GM20431 (cell line): ENCODE data around the gene CRADD.

Experiments
- in situ Hi-C: fragments of 300-500 bp; cut with MseI, MboI; formaldehyde crosslinking; loops from one replicate; pipeline ENCODE4 v1.15.0; 2020; ENCODE audit warnings: low sequenced_read_pairs; ENCODE audit not compliant: unreplicated experiment

Gene CRADD

GRCh38 chr12:93669452-93669851 is 7.7 kb upstream of the CRADD start:
- in situ Hi-C loops, result no loop called here

DNA sequence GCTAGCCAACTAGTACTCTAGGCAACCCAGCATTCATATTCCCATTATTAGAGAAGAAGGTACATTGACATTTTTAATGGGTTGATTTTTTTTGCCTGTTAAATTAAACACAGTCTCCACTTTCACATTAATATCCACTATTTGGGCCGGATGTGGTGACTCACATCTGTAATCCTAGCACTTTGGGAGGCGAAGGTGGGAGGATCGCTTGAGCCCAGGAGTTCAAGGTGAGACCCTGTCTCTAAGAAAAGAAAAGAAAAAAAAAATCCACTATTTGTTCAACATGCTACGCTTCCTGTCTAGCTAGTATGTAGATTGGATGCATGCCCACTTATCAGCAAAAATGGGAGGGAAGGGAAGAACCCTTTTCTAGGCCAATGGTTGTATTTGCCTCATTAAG is 7.1 kb upstream of the CRADD start:
- in situ Hi-C loops, result no loop called here

DNA sequence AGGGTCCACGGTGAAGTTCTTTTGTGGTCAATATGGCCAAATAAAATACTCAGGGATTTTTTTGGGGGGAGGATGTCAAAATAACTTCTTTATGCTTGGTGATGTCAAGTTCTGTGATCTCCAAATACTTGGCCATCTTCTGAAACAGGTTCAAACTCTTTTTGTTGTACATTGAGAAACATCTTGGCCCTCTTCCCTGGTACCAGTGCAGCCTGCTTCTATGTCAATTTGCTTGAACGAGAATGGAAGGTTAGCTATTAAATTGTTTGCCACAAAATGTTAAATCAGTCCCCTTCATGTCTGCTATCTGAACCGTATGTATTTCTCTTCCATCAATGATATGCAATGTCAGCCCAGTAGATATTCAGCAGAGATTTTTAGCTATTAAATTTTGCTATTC is 6.1 kb upstream of the CRADD start:
- in situ Hi-C loops, result no loop called here

DNA sequence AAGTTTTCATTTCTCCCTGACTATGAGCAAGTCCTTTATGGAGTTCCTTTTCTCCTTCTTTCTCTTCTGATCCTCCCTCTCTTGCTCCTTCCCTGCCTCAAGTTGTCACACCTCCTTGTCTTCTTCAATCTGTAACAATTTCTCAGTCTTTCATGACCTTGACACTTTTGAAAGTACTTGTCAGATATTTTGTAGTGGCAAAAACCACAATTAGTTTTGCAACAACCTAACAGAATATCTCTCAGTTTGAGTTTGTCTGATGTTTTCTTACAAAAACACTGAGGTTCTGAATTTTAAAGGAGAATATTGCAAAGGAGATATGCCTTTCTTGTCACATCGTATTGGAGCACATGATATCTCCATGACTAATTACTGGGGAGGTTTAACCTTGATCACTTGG is 4.1 kb upstream of the CRADD start:
- in situ Hi-C loops, result no loop called here

DNA sequence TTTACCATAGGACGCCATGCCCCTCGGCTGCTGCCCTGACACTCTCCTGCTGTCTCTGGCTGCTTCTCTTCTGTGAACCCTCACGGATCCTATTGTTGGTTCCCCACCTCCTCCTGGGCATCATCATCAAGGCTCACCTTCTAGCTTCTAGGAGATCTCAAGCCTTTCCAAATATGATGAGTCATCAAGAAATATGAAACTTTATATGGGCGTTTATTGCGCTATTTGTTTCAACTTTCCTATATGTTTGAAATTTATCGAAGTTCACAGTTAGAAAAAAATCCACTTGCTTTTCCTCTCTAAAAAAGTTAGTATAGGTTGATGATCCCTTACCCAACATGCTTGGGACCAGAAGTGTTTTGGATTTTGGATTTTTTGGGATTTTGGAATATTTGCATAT is 2.8 kb upstream of the CRADD start:
- in situ Hi-C loops, result no loop called here

GRCh38 chr12:93676408-93677194 is 574 bp upstream of the CRADD start:
- in situ Hi-C loops, result no loop called here

GRCh38 chr12:93678779-93679178 is 1.6 kb downstream of the CRADD start:
- in situ Hi-C loops, result no loop called here

GRCh38 chr12:93679308-93679925 is 2.2 kb downstream of the CRADD start:
- in situ Hi-C loops, result no loop called here

GRCh38 chr12:93680006-93680405 is 2.8 kb downstream of the CRADD start:
- in situ Hi-C loops, result no loop called here

DNA sequence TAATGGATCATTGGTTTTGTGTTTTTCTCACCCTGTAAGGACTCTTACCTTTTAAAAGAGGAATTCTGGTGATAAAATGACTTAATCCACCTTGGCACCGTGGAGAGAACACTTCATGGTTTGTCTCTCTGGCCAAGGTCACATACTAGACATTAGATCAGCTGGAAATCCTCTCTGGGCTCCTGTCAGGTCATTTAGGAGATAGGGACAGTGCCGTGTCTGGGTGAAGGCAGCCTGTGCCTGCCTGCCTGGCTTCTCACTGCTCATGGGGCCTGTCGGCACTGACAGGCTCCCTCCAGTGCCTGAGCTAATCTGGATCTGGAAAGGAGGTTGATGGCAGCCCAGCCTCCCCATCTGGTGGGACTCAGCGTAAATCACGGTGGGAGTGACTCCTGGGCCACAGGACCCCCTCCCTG is 5.7 kb downstream of the CRADD start:
- in situ Hi-C loops, result no loop called here

DNA sequence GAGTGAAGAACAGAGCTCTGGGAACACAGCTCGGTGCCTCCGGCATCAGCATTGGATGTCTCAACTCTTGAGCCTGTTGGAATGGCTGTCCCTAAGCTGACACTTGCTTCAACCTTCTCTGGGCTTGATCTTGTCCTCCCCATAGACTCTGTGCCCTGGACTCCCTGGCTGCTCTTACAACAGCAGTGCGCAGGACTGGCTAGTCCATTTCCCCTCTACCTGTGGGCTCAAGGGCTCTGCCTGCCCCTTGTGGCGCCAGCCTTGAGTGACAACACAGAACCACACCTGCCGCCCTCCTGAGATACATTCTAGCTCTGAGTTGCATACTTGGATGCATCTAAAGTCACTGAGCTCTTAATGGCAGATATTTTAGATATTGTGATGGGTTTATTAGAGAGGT is 6.2 kb downstream of the CRADD start:
- in situ Hi-C loops, result no loop called here

DNA sequence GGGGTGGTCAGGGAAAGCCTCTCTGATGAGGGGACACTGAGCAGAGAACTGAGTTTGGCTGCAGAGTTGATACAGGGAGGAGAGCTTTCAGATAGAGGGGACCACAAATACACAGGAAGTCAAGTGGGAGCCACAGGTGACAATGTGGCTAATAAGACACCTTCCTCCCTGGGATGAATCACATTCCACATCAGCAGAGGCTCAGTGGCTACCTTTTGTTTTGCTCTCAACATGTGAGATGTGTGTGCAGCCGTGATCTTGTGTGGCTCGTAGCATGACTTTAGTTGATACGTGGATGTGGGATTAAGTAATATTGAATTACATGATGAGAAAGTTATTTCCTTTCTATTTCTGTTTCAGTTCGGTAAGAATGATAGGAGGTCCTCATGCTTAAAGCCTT is 7.5 kb downstream of the CRADD start:
- in situ Hi-C loops, result no loop called here

DNA sequence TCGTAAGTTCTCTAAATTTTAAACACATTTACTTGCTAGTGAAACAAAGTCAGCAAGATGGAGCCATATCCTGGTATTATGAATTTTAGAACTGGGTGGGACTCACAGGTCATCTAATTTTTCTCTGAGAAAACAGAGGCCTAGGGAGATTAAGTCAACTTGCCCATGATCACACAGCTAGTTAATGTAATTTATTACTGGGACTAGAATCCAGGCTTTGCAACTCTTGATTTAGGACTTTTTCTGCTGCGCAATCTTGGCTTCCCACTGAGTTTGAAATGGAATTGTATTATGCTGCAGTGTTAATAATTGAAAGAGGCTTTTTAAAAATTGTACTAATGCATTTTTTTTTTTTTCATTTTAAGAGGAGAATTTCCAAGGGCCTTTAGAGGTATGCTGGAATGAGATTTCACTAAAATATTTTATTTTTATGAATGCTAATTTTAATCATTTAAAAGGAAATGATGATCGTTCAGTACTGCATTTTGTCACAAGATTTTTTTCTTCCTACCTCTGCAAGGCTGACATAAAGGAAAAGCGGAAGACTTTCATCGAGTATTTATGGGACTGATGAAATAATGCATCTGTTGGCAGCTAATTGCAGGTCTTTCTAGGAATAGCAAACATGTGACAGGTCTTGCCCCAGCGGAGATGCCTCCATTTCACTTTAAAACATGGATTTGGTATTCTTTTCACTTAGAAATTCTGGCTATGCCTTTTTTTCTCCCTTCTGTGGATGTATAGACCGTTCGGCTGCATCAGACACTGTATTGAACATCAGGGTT is 9.6 kb downstream of the CRADD start:
- in situ Hi-C loops, result no loop called here

DNA sequence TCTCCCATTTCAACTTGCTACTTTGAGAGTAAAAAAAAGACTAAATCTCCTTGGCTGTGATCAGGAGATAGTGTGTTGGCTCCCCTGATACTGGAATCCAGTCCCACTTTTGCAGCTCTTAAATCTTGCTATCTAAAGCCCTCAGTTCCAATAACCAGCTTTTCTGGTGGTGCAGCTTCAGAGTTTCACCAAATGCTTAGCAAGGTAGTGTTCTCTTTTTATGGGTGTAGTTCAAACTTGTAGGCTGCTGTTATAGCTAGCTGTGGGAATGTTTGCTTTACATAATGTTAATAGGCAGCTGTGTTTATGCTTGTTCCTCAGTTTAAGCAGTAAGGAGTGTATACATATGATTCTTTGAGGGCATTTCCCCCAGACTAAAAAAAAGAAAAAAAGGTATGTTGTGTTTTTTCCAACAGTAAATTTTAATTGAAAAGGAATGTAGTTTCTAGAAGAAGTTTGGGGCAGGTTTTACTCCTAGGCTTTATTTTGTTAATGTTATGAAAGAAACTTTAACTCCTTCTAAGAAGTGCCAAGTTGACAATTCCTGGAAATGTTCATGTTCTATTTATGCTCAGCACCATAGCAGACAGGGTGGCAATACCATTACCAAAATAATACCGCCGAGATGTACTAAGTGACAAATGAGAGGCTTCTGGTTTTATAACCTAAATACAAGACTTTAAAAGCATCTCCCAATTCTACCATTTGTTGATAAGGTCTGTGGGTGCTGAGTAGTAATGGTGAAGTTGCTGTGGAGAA is 12.1 kb downstream of the CRADD start:
- in situ Hi-C loops, result no loop called here

GRCh38 chr12:93696462-93696861 is 19.3 kb downstream of the CRADD start:
- in situ Hi-C loops, result no loop called here

DNA sequence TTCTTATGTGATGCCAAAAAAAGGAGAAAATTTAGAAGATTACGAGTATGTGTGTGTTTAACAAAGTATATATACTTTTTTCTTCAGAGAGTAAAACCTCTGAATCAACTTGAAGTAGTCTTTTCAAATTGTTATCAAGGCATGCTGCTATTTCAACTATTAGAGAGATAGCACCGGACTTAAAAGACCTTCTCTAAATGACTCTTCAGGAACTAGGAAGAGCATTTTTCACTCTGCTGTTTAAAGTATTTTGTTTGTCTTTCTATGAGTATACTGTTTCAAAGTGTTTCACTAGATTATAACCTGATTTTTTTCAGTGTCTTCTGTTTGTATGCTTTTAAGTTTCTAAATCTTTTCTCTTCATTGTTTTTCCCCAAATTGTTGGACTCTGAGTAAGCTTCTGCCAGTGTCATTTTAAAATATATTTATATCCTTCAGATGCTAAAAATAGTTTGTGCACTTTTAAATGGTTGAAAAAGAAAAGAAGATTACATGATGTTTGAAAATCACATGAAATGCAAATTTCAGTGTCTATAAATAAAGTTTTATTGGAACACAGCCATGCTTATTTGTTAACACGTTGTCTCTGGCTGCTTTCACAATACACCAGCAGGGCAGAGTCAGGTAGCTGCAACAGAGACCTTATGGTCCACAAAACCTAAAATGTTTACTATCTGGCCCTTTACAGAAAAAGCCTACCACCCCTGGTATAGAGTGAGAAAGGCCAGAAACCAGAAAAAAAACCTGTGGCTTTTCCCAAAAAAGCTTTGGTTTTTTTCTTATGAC is 21.3 kb downstream of the CRADD start:
- in situ Hi-C loops, result no loop called here

DNA sequence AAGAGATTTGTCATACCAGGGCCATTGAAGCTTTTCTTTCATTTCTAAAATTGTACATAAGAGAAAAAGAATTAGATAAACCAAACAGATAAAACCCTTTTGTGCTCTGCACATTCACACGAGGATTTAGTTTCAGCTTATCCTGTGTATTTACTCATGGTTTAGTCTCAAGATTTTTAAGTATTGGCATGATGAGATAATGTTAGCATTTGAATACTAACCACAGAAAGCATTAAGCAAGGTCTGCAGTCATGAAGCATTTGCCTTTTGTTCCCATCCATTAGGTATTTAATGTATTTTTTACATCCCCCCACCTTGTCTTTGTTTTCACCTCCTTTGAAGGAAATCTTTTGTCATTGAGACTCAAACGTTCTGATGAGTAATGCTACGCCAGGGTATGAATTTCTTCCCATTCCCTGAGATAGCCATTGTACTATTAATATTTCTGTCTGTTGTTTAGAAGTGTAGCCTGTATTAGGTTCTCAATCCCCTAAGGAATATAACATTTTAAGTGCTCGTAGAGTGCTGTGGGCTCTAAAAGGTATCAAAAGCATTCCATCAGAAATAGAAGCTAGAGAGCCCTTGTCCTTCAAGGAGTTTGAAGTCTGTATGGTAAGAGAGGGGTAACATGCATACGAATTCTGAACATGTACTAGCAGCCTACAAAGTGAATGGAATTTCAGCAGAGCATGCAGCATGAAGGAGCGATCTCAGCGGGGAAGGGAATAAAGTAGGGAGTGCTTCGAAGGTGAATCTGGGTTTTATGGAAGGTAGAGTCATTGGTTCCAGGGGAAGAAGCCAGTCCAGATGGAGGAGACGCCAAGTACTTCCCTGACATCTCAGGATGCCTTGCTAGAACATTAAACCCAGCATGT is 22.3 kb downstream of the CRADD start:
- in situ Hi-C loops, result no loop called here

- in situ Hi-C loops, result no loop called here
These were observed 25.6 kb downstream of the CRADD start for GRCh38 chr12:93702707-93703315.
